Upper lobe of right lung (tissue), 1 donor: ENCODE results near the gene ARMC2. TPM values are rescaled to one million over a fixed set of nuclear protein-coding genes. Genes with fewer than 3 reads are reported as not detected.
"Not testable (repeated sequence)": the region's sequence is repeated elsewhere in the genome, so short reads cannot be mapped to it uniquely, and the experiment has no call there.

Experiments used
- ATAC-seq: fragments of 200-7000 bp; cut with Tn5 transposase; one replicate; pipeline ENCODE4 v1.9.1; 2020; ENCODE audit warnings: mild to moderate bottlenecking, moderate library complexity
- DNase-seq: peaks from one replicate; pipeline ENCODE4 v3.0.0-alpha.2; 2020
- H3K27ac ChIP-seq: fragments of 200-600 bp; one replicate; pipeline ENCODE4 v1.8.0; 2022
- H3K27me3 ChIP-seq: fragments of 200-600 bp; one replicate; pipeline ENCODE4 v1.8.0; 2022; ENCODE audit warnings: mild to moderate bottlenecking
- H3K36me3 ChIP-seq: fragments of 200-600 bp; one replicate; pipeline ENCODE4 v1.8.0; 2022
- H3K4me1 ChIP-seq: fragments of 200-600 bp; one replicate; pipeline ENCODE4 v1.8.0; 2022
- H3K4me3 ChIP-seq: fragments of 200-600 bp; one replicate; pipeline ENCODE4 v1.8.0; 2022; ENCODE audit warnings: mild to moderate bottlenecking
- H3K9me3 ChIP-seq: fragments of 200-600 bp; one replicate; pipeline ENCODE4 v1.8.0; 2022
- intact Hi-C: fragments of 100-400 bp; cut with DNase I; formaldehyde crosslinking; loops from one replicate; pipeline ENCODE4 v1.11.0; 2022
- total RNA-seq: library from RNA; stranded (reverse); fragmentation: NEBNext Ultra II Directional; extraction: Animal tissue kit (Norgen Biotek cat#: 25700); gene quantifications from one replicate; pipeline ENCODE4 v1.2.1, GENCODE V29; 2021
- TF ChIP-seq, protein P1 (sequence below): fragments of 200-600 bp; IDR thresholded peaks from one replicate; pipeline ENCODE4 v1.8.0; 2022; ENCODE audit warnings: antibody characterized with exemption
- donor health status: DM: no; HTN: yes; CAD: no; lungs with severe emphysema.

The ARMC2 gene
- total RNA-seq, 1 donor from 2014 or later, result 5.8 TPM

DNA sequence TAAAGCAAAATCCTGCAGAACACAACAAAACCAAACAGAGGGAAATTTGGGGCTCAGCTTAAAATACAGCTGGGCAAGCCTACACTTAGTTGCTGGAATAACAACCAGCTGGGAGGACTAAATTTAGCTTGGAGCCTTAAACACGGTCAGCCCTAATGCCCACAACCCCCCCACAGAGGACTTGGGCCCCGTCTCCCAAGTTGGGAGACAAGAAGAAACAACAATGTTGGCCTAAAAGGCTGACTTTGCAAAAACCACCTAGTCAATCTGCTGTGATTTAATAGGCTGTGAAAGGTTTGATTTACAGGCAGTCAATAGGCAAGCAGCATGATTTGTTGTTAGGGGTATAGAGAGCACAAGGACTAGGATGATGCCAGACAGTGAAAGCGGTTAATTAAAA, 40.3 kb upstream of the ARMC2 start:
- Histone ChIP-seq H3K9me3 (no peaks in the 10 kb centered on the region), H3K27me3 (no peaks in the 10 kb centered on the region), H3K27ac (no peak overlapping the region), H3K4me3 (no peak overlapping the region), H3K36me3 (no peaks in the 10 kb centered on the region), H3K4me1 (peaks cover 8% of the 10 kb centered on the region)
- ATAC-seq, result no peak
- intact Hi-C loops, result no loop called here
- TF ChIP-seq, protein P1, sequence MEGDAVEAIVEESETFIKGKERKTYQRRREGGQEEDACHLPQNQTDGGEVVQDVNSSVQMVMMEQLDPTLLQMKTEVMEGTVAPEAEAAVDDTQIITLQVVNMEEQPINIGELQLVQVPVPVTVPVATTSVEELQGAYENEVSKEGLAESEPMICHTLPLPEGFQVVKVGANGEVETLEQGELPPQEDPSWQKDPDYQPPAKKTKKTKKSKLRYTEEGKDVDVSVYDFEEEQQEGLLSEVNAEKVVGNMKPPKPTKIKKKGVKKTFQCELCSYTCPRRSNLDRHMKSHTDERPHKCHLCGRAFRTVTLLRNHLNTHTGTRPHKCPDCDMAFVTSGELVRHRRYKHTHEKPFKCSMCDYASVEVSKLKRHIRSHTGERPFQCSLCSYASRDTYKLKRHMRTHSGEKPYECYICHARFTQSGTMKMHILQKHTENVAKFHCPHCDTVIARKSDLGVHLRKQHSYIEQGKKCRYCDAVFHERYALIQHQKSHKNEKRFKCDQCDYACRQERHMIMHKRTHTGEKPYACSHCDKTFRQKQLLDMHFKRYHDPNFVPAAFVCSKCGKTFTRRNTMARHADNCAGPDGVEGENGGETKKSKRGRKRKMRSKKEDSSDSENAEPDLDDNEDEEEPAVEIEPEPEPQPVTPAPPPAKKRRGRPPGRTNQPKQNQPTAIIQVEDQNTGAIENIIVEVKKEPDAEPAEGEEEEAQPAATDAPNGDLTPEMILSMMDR, result no peak
- no peak for DNase-seq

DNA sequence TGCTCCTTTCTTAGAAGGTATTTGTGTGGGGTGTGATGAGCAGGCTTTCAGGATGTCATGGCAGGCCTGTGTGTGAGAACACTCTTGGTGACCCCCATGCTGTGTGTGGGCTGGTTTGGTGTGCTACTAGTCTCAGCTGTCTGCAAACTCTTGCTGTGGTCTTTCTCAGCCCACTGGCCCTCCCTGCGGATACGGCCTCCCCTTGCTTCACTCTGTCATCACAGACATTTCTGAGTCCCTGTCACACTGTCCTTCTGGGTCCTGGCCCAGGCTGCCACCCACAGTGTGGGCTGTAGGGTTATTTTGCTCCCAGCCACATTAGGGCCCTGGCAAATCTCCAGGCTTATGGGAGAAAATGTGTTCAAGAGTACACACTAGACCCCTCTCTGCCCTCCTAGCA, 39.0 kb upstream of the ARMC2 start:
- no peaks in the 10 kb centered on the region for H3K27me3 ChIP-seq
- no peak overlapping the region for H3K4me3 ChIP-seq
- no peaks in the 10 kb centered on the region for H3K9me3 ChIP-seq
- DNase-seq (no peak), ATAC-seq (no peak)
- TF ChIP-seq, protein P1, result no peak
- H3K27ac ChIP-seq, result no peak overlapping the region
- H3K4me1 ChIP-seq, result peaks cover 8% of the 10 kb centered on the region
- intact Hi-C loops, result no loop called here
- H3K36me3 ChIP-seq, result no peaks in the 10 kb centered on the region

DNA sequence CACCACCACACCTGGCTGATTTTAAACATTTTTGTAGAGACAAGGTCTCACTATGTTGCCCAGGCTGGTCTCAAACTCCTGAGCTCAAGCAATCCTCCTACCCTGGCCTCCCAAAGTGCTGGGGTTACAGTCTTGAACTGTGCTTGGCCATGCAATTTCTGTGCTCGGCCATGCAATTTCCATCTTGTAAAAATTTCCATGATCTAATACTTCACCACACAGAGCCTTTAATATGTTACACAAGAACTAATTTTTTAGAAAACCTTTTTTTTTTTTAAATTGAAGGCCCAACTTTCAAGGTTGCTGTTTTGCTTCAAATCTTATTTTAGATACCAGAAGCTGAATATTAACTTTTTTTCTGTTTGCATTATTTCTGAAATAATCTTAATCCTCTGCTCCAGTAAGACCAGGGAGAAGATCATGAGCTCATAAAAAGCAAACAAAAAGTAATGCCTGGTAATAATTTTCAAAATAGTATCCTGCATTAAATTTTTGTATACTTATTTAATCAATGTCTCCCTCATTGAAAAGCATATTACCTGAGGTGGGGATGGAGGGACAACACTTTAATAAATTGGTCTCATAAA, 38.1 kb upstream of the ARMC2 start:
- no peaks in the 10 kb centered on the region for H3K9me3 ChIP-seq
- no peak for ATAC-seq
- no peaks in the 10 kb centered on the region for H3K27me3 ChIP-seq
- no peak overlapping the region for H3K27ac ChIP-seq
- no peak overlapping the region for H3K4me3 ChIP-seq
- DNase-seq, result no peak
- intact Hi-C loops, result no loop called here
- H3K36me3 ChIP-seq, result no peaks in the 10 kb centered on the region
- H3K4me1 ChIP-seq, result peaks cover 8% of the 10 kb centered on the region
- TF ChIP-seq, protein P1, result no peak

DNA sequence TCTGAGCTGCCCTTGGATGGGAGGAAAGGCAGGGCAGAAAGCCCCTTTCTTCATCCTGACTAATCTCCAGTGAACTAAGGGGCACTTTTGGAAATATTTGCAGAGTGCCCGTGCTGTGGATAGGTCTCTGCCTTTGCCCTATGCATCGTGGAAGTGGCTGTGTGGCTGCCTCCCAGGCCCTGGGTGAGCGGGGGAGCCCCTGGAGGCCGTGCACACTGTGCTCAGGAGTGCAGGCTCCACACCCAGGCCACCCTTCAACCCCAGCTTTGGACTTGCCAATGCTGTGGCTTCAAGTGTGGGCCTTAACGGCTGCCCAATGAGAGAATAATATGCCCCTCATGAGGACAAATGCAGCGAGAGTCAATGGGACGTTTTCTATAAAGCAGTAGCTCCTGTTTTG, 36.7 kb upstream of the ARMC2 start:
- intact Hi-C loops, result no loop called here
- no peaks in the 10 kb centered on the region for H3K9me3 ChIP-seq
- no peaks in the 10 kb centered on the region for H3K36me3 ChIP-seq
- H3K27ac ChIP-seq, result no peak overlapping the region
- TF ChIP-seq, protein P1, result no peak
- H3K4me1 ChIP-seq, result no peaks in the 10 kb centered on the region
- ATAC-seq, result no peak
- no peak overlapping the region for H3K4me3 ChIP-seq
- no peak for DNase-seq
- H3K27me3 ChIP-seq, result no peaks in the 10 kb centered on the region

DNA sequence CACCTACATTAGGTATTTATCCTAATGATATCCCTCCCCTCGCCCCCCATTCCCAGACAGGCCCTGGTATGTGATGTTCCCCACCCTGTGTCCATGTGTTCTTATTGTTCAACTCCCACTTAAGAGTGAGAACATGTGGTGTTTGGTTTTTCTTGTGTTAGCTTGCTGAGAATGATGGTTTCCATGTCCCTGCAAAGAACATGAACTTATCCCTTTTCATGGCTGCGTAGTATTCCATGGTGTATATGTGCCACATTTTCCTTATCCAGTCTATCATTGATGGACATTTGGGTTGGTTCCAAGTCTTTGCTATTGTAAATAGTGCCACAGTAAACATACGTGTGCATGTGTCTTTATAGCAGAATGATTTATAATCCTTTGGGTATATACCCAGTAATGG, 35.0 kb upstream of the ARMC2 start:
- intact Hi-C loops, H3K4me3 ChIP-seq, H3K27ac ChIP-seq, H3K4me1 ChIP-seq, DNase-seq, ATAC-seq, H3K9me3 ChIP-seq, H3K27me3 ChIP-seq, H3K36me3 ChIP-seq: not testable (repeated sequence)

DNA sequence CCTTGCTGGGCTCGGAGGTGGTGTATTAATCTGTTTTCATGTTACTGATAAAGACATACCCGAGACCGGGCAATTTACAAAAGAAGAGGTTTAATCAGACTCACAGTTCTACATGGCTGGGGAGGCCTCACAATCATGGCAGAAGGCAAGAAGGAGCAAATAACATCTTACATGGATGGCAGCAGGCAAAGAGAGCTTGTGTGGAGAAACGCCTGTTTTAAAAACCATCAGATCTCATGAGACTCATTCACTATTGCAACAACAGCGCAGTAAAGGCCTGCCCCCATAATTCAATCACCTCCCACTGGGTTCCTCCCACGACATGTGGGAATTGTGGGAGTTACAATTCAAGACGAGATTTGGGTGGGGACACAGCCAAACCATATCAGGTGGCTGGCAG, 30.9 kb upstream of the ARMC2 start:
- H3K4me3 ChIP-seq, H3K4me1 ChIP-seq, H3K27me3 ChIP-seq, ATAC-seq, H3K27ac ChIP-seq, intact Hi-C loops, H3K9me3 ChIP-seq, DNase-seq, H3K36me3 ChIP-seq: not testable (repeated sequence)

DNA sequence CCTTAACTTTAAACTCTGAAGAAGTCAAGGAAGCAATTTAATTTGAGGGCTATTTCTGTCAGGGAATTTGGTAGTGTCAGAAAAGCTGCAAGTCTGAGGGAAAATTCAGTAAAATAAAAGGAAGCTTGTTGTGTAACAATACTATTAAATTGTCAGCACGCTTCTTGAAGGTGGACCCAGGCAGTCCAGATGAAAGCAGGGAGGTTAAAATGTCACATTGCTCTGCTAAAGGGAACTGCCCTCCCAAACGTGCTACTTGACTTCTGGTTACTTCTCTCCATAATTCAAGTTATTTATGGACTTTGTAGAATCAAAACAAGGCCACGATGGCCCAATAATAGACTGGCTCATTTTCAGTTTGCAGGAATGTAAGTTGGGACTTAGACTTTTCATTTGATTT, 28.2 kb upstream of the ARMC2 start:
- Histone ChIP-seq H3K27me3 (no peaks in the 10 kb centered on the region), H3K27ac (no peak overlapping the region), H3K4me3 (no peak overlapping the region), H3K36me3 (no peaks in the 10 kb centered on the region), H3K9me3 (no peaks in the 10 kb centered on the region), H3K4me1 (peaks cover 8% of the 10 kb centered on the region)
- no peak for ATAC-seq
- TF ChIP-seq, protein P1, result no peak
- intact Hi-C loops, result no loop called here
- DNase-seq, result no peak
